ENCODE results near the gene WDR83.
"Not testable (repeated sequence)": the region's sequence is repeated elsewhere in the genome, so short reads cannot be mapped to it uniquely, and the experiment has no call there.

Gene WDR83

GRCh38 chr19:12698138-12698537 is 31.5 kb downstream of the WDR83 start:
- Histone ChIP-seq H3K4me1 (ENCODE audit: control insufficient read depth, insufficient read depth, low read length) (peaks cover 4% of the 10 kb centered on the region; the same call in 1 of the 2 replicates), H3K9ac (ENCODE audit: low read length) (no peak overlapping the region), H3K27ac (ENCODE audit: low read depth, low read length) (no peak overlapping the region), H3K27me3 (ENCODE audit: control insufficient read depth, insufficient read depth, low read length) (no peaks in the 10 kb centered on the region), H3K4me3 (ENCODE audit: low read depth, low read length) (no peak overlapping the region), H3K9me3 (ENCODE audit: control insufficient read depth, insufficient read depth, low read depth, low read length) (no peaks in the 10 kb centered on the region), H3K36me3 (ENCODE audit: control insufficient read depth, insufficient read depth, low read length) (peaks cover 46% of the 10 kb centered on the region)

- H3K27ac ChIP-seq (ENCODE audit: low read depth, low read length) = no peak overlapping the region
- H3K27me3 ChIP-seq (ENCODE audit: control insufficient read depth, insufficient read depth, low read length) = no peaks in the 10 kb centered on the region
- H3K4me1 ChIP-seq (ENCODE audit: control insufficient read depth, insufficient read depth, low read length) = 0 out of 2 replicates have a peak, but pooled peaks cover 5% of the 10 kb centered on the region
- no peak overlapping the region for H3K4me3 ChIP-seq (ENCODE audit: low read depth, low read length)
- H3K9ac ChIP-seq (ENCODE audit: low read length) = no peak overlapping the region
- no peaks in the 10 kb centered on the region for H3K9me3 ChIP-seq (ENCODE audit: control insufficient read depth, insufficient read depth, low read depth, low read length)
- H3K36me3 ChIP-seq (ENCODE audit: control insufficient read depth, insufficient read depth, low read length) = peaks cover 81% of the 10 kb centered on the region
These were observed 35.1 kb downstream of the WDR83 start for GRCh38 chr19:12701596-12702282.

GRCh38 chr19:12703046-12703445 is 36.4 kb downstream of the WDR83 start:
- Histone ChIP-seq H3K36me3 (ENCODE audit: control insufficient read depth, insufficient read depth, low read length) (peaks cover 89% of the 10 kb centered on the region), H3K27me3 (ENCODE audit: control insufficient read depth, insufficient read depth, low read length) (no peaks in the 10 kb centered on the region), H3K4me3 (ENCODE audit: low read depth, low read length) (no peak overlapping the region), H3K9ac (ENCODE audit: low read length) (no peak overlapping the region), H3K4me1 (ENCODE audit: control insufficient read depth, insufficient read depth, low read length) (0 out of 2 replicates have a peak, but pooled peaks cover 5% of the 10 kb centered on the region), H3K9me3 (ENCODE audit: control insufficient read depth, insufficient read depth, low read depth, low read length) (no peaks in the 10 kb centered on the region), H3K27ac (ENCODE audit: low read depth, low read length) (no peak overlapping the region)

GRCh38 chr19:12705169-12705568 is 38.6 kb downstream of the WDR83 start:
- H3K4me3 ChIP-seq (ENCODE audit: low read depth, low read length) = no peak overlapping the region

GRCh38 chr19:12705654-12706331 is 39.2 kb downstream of the WDR83 start:
- Histone ChIP-seq H3K36me3 (ENCODE audit: control insufficient read depth, insufficient read depth, low read length) (peaks cover 91% of the 10 kb centered on the region), H3K27ac (ENCODE audit: low read depth, low read length) (no peak overlapping the region), H3K4me1 (ENCODE audit: control insufficient read depth, insufficient read depth, low read length) (0 out of 2 replicates have a peak, but pooled peaks cover 5% of the 10 kb centered on the region), H3K4me3 (ENCODE audit: low read depth, low read length) (no peak overlapping the region), H3K9ac (ENCODE audit: low read length) (no peak overlapping the region), H3K27me3 (ENCODE audit: control insufficient read depth, insufficient read depth, low read length) (no peaks in the 10 kb centered on the region), H3K9me3 (ENCODE audit: control insufficient read depth, insufficient read depth, low read depth, low read length) (no peaks in the 10 kb centered on the region)

More at GRCh38 chr19:12705169-12705568, 38.6 kb downstream of the WDR83 start:
- no peak overlapping the region for H3K9ac ChIP-seq (ENCODE audit: low read length)
- H3K4me1 ChIP-seq (ENCODE audit: control insufficient read depth, insufficient read depth, low read length) = 0 out of 2 replicates have a peak, but pooled peaks cover 5% of the 10 kb centered on the region
- no peaks in the 10 kb centered on the region for H3K9me3 ChIP-seq (ENCODE audit: control insufficient read depth, insufficient read depth, low read depth, low read length)
- peaks cover 90% of the 10 kb centered on the region for H3K36me3 ChIP-seq (ENCODE audit: control insufficient read depth, insufficient read depth, low read length)
- H3K27me3 ChIP-seq (ENCODE audit: control insufficient read depth, insufficient read depth, low read length) = no peaks in the 10 kb centered on the region
- H3K27ac ChIP-seq (ENCODE audit: low read depth, low read length) = no peak overlapping the region

- H3K27ac ChIP-seq (ENCODE audit: low read depth, low read length) = no peak overlapping the region
- no peaks in the 10 kb centered on the region for H3K9me3 ChIP-seq (ENCODE audit: control insufficient read depth, insufficient read depth, low read depth, low read length)
- H3K4me3 ChIP-seq (ENCODE audit: low read depth, low read length) = no peak overlapping the region
- no peaks in the 10 kb centered on the region for H3K27me3 ChIP-seq (ENCODE audit: control insufficient read depth, insufficient read depth, low read length)
- no peak overlapping the region for H3K9ac ChIP-seq (ENCODE audit: low read length)
- H3K4me1 ChIP-seq (ENCODE audit: control insufficient read depth, insufficient read depth, low read length) = 0 out of 2 replicates have a peak, but pooled peaks cover 5% of the 10 kb centered on the region
- peaks cover 91% of the 10 kb centered on the region for H3K36me3 ChIP-seq (ENCODE audit: control insufficient read depth, insufficient read depth, low read length)
These were observed 39.7 kb downstream of the WDR83 start for GRCh38 chr19:12706332-12706718.

- no peak overlapping the region for H3K4me3 ChIP-seq (ENCODE audit: low read depth, low read length)
- no peak overlapping the region for H3K9ac ChIP-seq (ENCODE audit: low read length)
- no peak overlapping the region for H3K27ac ChIP-seq (ENCODE audit: low read depth, low read length)
- H3K27me3 ChIP-seq (ENCODE audit: control insufficient read depth, insufficient read depth, low read length) = no peaks in the 10 kb centered on the region
- no peaks in the 10 kb centered on the region for H3K9me3 ChIP-seq (ENCODE audit: control insufficient read depth, insufficient read depth, low read depth, low read length)
- peaks cover 89% of the 10 kb centered on the region for H3K36me3 ChIP-seq (ENCODE audit: control insufficient read depth, insufficient read depth, low read length)
- 0 out of 2 replicates have a peak, but pooled peaks cover under 1% of the 10 kb centered on the region for H3K4me1 ChIP-seq (ENCODE audit: control insufficient read depth, insufficient read depth, low read length)
These were observed 42.0 kb downstream of the WDR83 start for GRCh38 chr19:12708641-12709040.

GRCh38 chr19:12711187-12711586 is 44.6 kb downstream of the WDR83 start:
- Histone ChIP-seq H3K36me3 (ENCODE audit: control insufficient read depth, insufficient read depth, low read length) (peaks cover 88% of the 10 kb centered on the region), H3K9me3 (ENCODE audit: control insufficient read depth, insufficient read depth, low read depth, low read length) (no peaks in the 10 kb centered on the region), H3K9ac (ENCODE audit: low read length) (no peak overlapping the region), H3K4me3 (ENCODE audit: low read depth, low read length) (no peak overlapping the region), H3K4me1 (ENCODE audit: control insufficient read depth, insufficient read depth, low read length) (no peaks in the 10 kb centered on the region), H3K27me3 (ENCODE audit: control insufficient read depth, insufficient read depth, low read length) (no peaks in the 10 kb centered on the region), H3K27ac (ENCODE audit: low read depth, low read length) (no peak overlapping the region)

- not testable (repeated sequence) for H3K9me3 ChIP-seq (ENCODE audit: control insufficient read depth, insufficient read depth, low read depth, low read length); H3K27me3 ChIP-seq (ENCODE audit: control insufficient read depth, insufficient read depth, low read length); H3K27ac ChIP-seq (ENCODE audit: low read depth, low read length); H3K4me3 ChIP-seq (ENCODE audit: low read depth, low read length); H3K4me1 ChIP-seq (ENCODE audit: control insufficient read depth, insufficient read depth, low read length); H3K9ac ChIP-seq (ENCODE audit: low read length)
- H3K36me3 ChIP-seq (ENCODE audit: control insufficient read depth, insufficient read depth, low read length) = peaks cover 87% of the 10 kb centered on the region
These were observed 45.5 kb downstream of the WDR83 start for GRCh38 chr19:12712077-12712476.

GRCh38 chr19:12713304-12713703 is 46.7 kb downstream of the WDR83 start:
- H3K36me3 ChIP-seq (ENCODE audit: control insufficient read depth, insufficient read depth, low read length) = peaks cover 87% of the 10 kb centered on the region
- not testable (repeated sequence) for H3K4me1 ChIP-seq (ENCODE audit: control insufficient read depth, insufficient read depth, low read length); H3K9me3 ChIP-seq (ENCODE audit: control insufficient read depth, insufficient read depth, low read depth, low read length); H3K4me3 ChIP-seq (ENCODE audit: low read depth, low read length); H3K27ac ChIP-seq (ENCODE audit: low read depth, low read length); H3K9ac ChIP-seq (ENCODE audit: low read length); H3K27me3 ChIP-seq (ENCODE audit: control insufficient read depth, insufficient read depth, low read length)

- H3K4me3 ChIP-seq (ENCODE audit: low read depth, low read length) = no peak overlapping the region
- H3K27me3 ChIP-seq (ENCODE audit: control insufficient read depth, insufficient read depth, low read length) = no peaks in the 10 kb centered on the region
- peaks cover 83% of the 10 kb centered on the region for H3K36me3 ChIP-seq (ENCODE audit: control insufficient read depth, insufficient read depth, low read length)
- no peaks in the 10 kb centered on the region for H3K9me3 ChIP-seq (ENCODE audit: control insufficient read depth, insufficient read depth, low read depth, low read length)
- H3K27ac ChIP-seq (ENCODE audit: low read depth, low read length) = no peak overlapping the region
- H3K4me1 ChIP-seq (ENCODE audit: control insufficient read depth, insufficient read depth, low read length) = no peaks in the 10 kb centered on the region
- H3K9ac ChIP-seq (ENCODE audit: low read length) = no peak overlapping the region
These were observed 48.5 kb downstream of the WDR83 start for GRCh38 chr19:12715102-12715501.

Data from HUES6 (cell line).